Left ventricle myocardium superior (tissue), 1 donor: ENCODE results near the gene RSPH1. TPM values are rescaled to one million over a fixed set of nuclear protein-coding genes. Genes with fewer than 3 reads are reported as not detected.

Experiments
- ATAC-seq: fragments of 200-7000 bp; cut with Tn5 transposase; one replicate; pipeline ENCODE4 v1.9.1; 2020; ENCODE audit warnings: mild to moderate bottlenecking, moderate library complexity
- DNase-seq: peaks from one replicate; pipeline ENCODE4 v3.0.0-alpha.2; 2020
- intact Hi-C: fragments of 100-400 bp; cut with micrococcal nuclease; formaldehyde crosslinking; loops from one replicate; pipeline ENCODE4 v1.11.0; 2022
- total RNA-seq: library from RNA; stranded (reverse); fragmentation: NEBNext Ultra II Directional; extraction: Animal tissue kit (Norgen Biotek cat#: 25700); gene quantifications from one replicate; pipeline ENCODE4 v1.2.1, GENCODE V29; 2021
- donor health status: DM: no; HTN: yes; CAD: no; lungs with severe emphysema.

Gene RSPH1
- total RNA-seq, 1 donor from 2014 or later, result not detected

GRCh38 chr21:42493109-42494060 is 2.6 kb downstream of the RSPH1 start:
- intact Hi-C loops, result no loop called here
- DNase-seq, result no peak

GRCh38 chr21:42492201-42492600 is 3.8 kb downstream of the RSPH1 start:
- DNase-seq, result no peak
- intact Hi-C loops, result no loop called here
- ATAC-seq, result no peak

More at GRCh38 chr21:42493109-42494060, 2.6 kb downstream of the RSPH1 start:
- no peak for ATAC-seq

- intact Hi-C loops, result no loop called here
- no peak for ATAC-seq
- DNase-seq, result no peak
These were observed 4.7 kb downstream of the RSPH1 start for GRCh38 chr21:42491328-42491727.

- ATAC-seq (no peak), DNase-seq (no peak)
- intact Hi-C loops, result no loop called here
These were observed 5.3 kb downstream of the RSPH1 start for GRCh38 chr21:42490720-42491119.

GRCh38 chr21:42489991-42490390 is 6.0 kb downstream of the RSPH1 start:
- intact Hi-C loops, result no loop called here
- no peak for DNase-seq
- no peak for ATAC-seq

- ATAC-seq, result no peak
- intact Hi-C loops, result no loop called here
- no peak for DNase-seq
These were observed 6.9 kb downstream of the RSPH1 start for GRCh38 chr21:42489006-42489563.

GRCh38 chr21:42486531-42486930 is 9.5 kb downstream of the RSPH1 start:
- no peak for DNase-seq
- intact Hi-C loops, result no loop called here
- ATAC-seq, result no peak

- intact Hi-C loops, result no loop called here
- DNase-seq, result no peak
- no peak for ATAC-seq
These were observed 10.0 kb downstream of the RSPH1 start for GRCh38 chr21:42486072-42486471.

GRCh38 chr21:42484966-42485365 is 11.1 kb downstream of the RSPH1 start:
- DNase-seq (no peak), ATAC-seq (no peak)
- intact Hi-C loops, result no loop called here

- no peak for ATAC-seq
- intact Hi-C loops, result no loop called here
- no peak for DNase-seq
These were observed 14.9 kb downstream of the RSPH1 start for GRCh38 chr21:42481169-42481568.

GRCh38 chr21:42480736-42481135 is 15.3 kb downstream of the RSPH1 start:
- DNase-seq (no peak), ATAC-seq (no peak)
- intact Hi-C loops, result no loop called here

- intact Hi-C loops, result no loop called here
- no peak for DNase-seq
- ATAC-seq, result no peak
These were observed 16.4 kb downstream of the RSPH1 start for GRCh38 chr21:42479582-42479981.

- ATAC-seq (no peak), DNase-seq (no peak)
- intact Hi-C loops, result no loop called here
These were observed 17.5 kb downstream of the RSPH1 start for GRCh38 chr21:42478504-42478903.

GRCh38 chr21:42476388-42477331 is 19.4 kb downstream of the RSPH1 start:
- no peak for ATAC-seq
- no peak for DNase-seq
- intact Hi-C loops, result no loop called here

- no peak for DNase-seq
- intact Hi-C loops, result no loop called here
- no peak for ATAC-seq
These were observed 20.3 kb downstream of the RSPH1 start for GRCh38 chr21:42475526-42476387.

- intact Hi-C loops, result no loop called here
- ATAC-seq (no peak), DNase-seq (no peak)
These were observed 21.0 kb downstream of the RSPH1 start for GRCh38 chr21:42475036-42475435.

- ATAC-seq (no peak), DNase-seq (no peak)
- intact Hi-C loops, result no loop called here
These were observed 21.8 kb downstream of the RSPH1 start for GRCh38 chr21:42474043-42474831.

- intact Hi-C loops, result no loop called here
- DNase-seq (no peak), ATAC-seq (no peak)
These were observed 22.5 kb downstream of the RSPH1 start for GRCh38 chr21:42473498-42474042.
